HEK293T (cell line): ENCODE data around the gene CCT7.

ENCODE experiments used
- ARNT ChIP-seq: fragments of 450-650 bp; IDR thresholded peaks from 2 replicates; pipeline ENCODE4 v1.6.1; 2017; ENCODE audit warnings: mild to moderate bottlenecking
- BHLHE40 ChIP-seq: fragments of 450-650 bp; IDR thresholded peaks from 2 replicates; pipeline ENCODE4 v1.6.1; 2016; ENCODE audit warnings: mild to moderate bottlenecking, moderate library complexity, borderline replicate concordance
- CTBP1 ChIP-seq: fragments of 450-650 bp; IDR thresholded peaks from 2 replicates; pipeline ENCODE4 v1.6.1; 2016; ENCODE audit warnings: borderline replicate concordance
- ELF4 ChIP-seq: fragments of 450-650 bp; IDR thresholded peaks from 2 replicates; pipeline ENCODE4 v1.6.1; 2017; ENCODE audit warnings: antibody characterized with exemption
- FOXA1 ChIP-seq: fragments of 450-650 bp; IDR thresholded peaks from 2 replicates; pipeline ENCODE4 v1.6.1; 2016; ENCODE audit warnings: mild to moderate bottlenecking
- FOXK2 ChIP-seq: fragments of 450-650 bp; IDR thresholded peaks from 2 replicates; pipeline ENCODE4 v1.6.1; 2016; ENCODE audit warnings: mild to moderate bottlenecking
- FOXM1 ChIP-seq: fragments of 450-650 bp; IDR thresholded peaks from 2 replicates; pipeline ENCODE4 v1.6.1; 2017; ENCODE audit warnings: mild to moderate bottlenecking, borderline replicate concordance
- HDGF ChIP-seq: fragments of 450-650 bp; IDR thresholded peaks from 2 replicates; pipeline ENCODE4 v1.6.1; 2017; ENCODE audit warnings: antibody characterized with exemption, borderline replicate concordance
- L3MBTL2 ChIP-seq: fragments of 450-650 bp; conservative IDR thresholded peaks from 2 replicates; pipeline ENCODE4 v1.6.1; 2016; ENCODE audit warnings: mild to moderate bottlenecking
- SP1 ChIP-seq: fragments of 450-650 bp; IDR thresholded peaks from 2 replicates; pipeline ENCODE4 v1.6.1; 2017
- SUZ12 ChIP-seq: fragments of 450-650 bp; IDR thresholded peaks from 2 replicates; pipeline ENCODE4 v1.6.1; 2016; ENCODE audit warnings: mild to moderate bottlenecking
- TARDBP ChIP-seq: fragments of 450-650 bp; IDR thresholded peaks from 2 replicates; pipeline ENCODE4 v1.6.1; 2016
- ZNF384 ChIP-seq: fragments of 450-650 bp; IDR thresholded peaks from 2 replicates; pipeline ENCODE4 v1.6.1; 2016

- TF ChIP-seq HDGF (no peak), SP1 (no peak), FOXM1 (no peak), CTBP1 (no peak), TARDBP (no peak), SUZ12 (no peak), BHLHE40 (no peak), ARNT (no peak), FOXA1 (no peak), FOXK2 (no peak), ZNF384 (no peak), L3MBTL2 (no peak), ELF4 (no peak)
Measured at GRCh38 chr2:73257425-73258125, 23.5 kb downstream of the CCT7 start.
